ENCODE measurements around the gene DLK1. TPM values are rescaled to one million over a fixed set of nuclear protein-coding genes. Genes with fewer than 3 reads are reported as not detected.
A peak's percentile ranks its signal among the peaks of the same experiment; 100 is the strongest.

The DLK1 gene
- total RNA-seq, 1 donor = not detected

DNA sequence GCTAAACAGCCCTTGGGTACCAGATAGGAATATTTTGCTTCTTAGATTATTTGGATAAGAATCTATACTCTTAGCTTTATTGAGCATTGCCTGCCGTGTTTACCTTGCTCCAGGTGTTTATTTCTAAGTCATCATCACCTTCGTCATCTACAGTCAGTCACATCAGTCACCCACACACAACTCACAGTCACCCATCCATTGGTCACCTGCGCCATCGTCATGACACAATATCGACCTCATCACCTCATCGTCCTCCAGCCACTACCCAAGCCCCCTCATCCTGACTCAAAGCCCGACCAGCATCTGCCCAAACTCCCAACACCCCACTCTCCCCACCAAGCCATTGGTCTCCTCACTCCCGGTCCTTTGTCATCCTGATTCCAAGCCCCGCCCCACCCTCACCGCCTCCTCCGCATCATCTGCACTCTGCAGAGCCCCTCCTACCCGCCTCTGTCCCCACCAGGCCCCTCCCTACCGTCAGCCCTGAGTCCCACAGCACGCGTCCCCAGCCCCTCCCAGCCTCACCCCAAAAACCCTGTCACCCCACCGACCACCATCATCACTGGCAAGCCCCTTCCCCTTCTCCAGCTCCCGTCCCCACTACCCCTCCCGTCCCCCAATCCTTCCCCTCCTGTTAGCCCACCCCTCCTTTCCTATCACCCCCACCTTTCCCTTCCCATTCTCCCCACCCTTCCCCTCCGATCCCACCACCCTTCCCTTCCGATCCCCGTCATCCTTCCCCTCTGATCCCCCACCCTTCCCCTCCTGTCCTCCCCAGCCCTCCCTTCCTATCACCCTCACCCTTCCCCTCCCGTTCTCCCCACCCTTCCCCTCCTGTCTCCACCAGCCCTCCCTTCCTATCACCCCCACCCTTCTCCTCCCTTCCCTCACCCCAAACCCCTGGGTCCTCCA, 9.8 kb downstream of the DLK1 start:
- no peak overlapping the region for H2AFZ ChIP-seq (ENCODE audit: low read length)
- peak; percentile 80 for DNase-seq (ENCODE audit: insufficient read length, low spot score, missing footprints)
- peaks cover 11% of the 10 kb centered on the region for H3K27me3 ChIP-seq (ENCODE audit: insufficient read depth, low read length)
- H3K36me3 ChIP-seq (ENCODE audit: insufficient read depth, low read length) = no peaks in the 10 kb centered on the region
- H3K9me3 ChIP-seq (ENCODE audit: low read depth, low read length) = no peaks in the 10 kb centered on the region
- H3K4me2 ChIP-seq (ENCODE audit: insufficient read depth, low read length) = no peak overlapping the region
- H3K4me1 ChIP-seq (ENCODE audit: insufficient read depth, low read length) = no peaks in the 10 kb centered on the region
- no peak overlapping the region for H3K4me3 ChIP-seq (ENCODE audit: insufficient read depth, low read length)
- no peak overlapping the region for H3K27ac ChIP-seq (ENCODE audit: low read depth, low read length)
- TF ChIP-seq, protein P1, sequence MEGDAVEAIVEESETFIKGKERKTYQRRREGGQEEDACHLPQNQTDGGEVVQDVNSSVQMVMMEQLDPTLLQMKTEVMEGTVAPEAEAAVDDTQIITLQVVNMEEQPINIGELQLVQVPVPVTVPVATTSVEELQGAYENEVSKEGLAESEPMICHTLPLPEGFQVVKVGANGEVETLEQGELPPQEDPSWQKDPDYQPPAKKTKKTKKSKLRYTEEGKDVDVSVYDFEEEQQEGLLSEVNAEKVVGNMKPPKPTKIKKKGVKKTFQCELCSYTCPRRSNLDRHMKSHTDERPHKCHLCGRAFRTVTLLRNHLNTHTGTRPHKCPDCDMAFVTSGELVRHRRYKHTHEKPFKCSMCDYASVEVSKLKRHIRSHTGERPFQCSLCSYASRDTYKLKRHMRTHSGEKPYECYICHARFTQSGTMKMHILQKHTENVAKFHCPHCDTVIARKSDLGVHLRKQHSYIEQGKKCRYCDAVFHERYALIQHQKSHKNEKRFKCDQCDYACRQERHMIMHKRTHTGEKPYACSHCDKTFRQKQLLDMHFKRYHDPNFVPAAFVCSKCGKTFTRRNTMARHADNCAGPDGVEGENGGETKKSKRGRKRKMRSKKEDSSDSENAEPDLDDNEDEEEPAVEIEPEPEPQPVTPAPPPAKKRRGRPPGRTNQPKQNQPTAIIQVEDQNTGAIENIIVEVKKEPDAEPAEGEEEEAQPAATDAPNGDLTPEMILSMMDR (IDR thresholded peaks at IDR 0.05; ENCODE audit: extremely low read depth, low read depth, low read length) = no peak
- no peaks in the 10 kb centered on the region for H3K79me2 ChIP-seq (ENCODE audit: insufficient read depth, low read length)
- no peaks in the 10 kb centered on the region for H4K20me1 ChIP-seq (ENCODE audit: insufficient read depth, low read length)

DNA sequence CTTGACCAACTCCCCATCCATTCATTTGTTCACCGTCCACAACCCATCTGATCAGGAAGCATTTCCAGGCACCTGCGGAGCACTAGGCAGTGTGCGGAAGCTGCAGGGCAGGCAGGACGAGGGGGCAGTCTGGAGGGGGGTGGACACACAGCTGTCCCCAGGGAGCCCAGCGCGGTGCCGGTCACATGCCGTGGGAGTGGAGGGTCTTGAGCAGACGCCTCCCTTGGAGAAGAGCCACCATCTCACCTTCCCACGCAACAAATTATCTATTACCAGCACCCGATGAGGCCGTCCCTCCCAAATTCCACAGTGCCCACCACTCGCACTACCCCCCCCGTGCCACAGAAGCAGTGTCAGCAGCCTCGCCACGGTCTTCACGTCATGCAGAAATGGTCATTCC, 10.8 kb downstream of the DLK1 start:
- H3K9me3 ChIP-seq (ENCODE audit: low read depth, low read length) = no peaks in the 10 kb centered on the region
- TF ChIP-seq, protein P1 (IDR thresholded peaks at IDR 0.05; ENCODE audit: extremely low read depth, low read depth, low read length) = no peak
- H3K4me2 ChIP-seq (ENCODE audit: insufficient read depth, low read length) = no peak overlapping the region
- no peak overlapping the region for H2AFZ ChIP-seq (ENCODE audit: low read length)
- H3K27me3 ChIP-seq (ENCODE audit: insufficient read depth, low read length) = peaks cover 4% of the 10 kb centered on the region
- peak; percentile 48 for DNase-seq (ENCODE audit: insufficient read length, low spot score, missing footprints)
- no peak overlapping the region for H3K4me3 ChIP-seq (ENCODE audit: insufficient read depth, low read length)
- H3K27ac ChIP-seq (ENCODE audit: low read depth, low read length) = no peak overlapping the region
- H3K4me1 ChIP-seq (ENCODE audit: insufficient read depth, low read length) = no peaks in the 10 kb centered on the region
- H3K79me2 ChIP-seq (ENCODE audit: insufficient read depth, low read length) = no peaks in the 10 kb centered on the region
- no peaks in the 10 kb centered on the region for H4K20me1 ChIP-seq (ENCODE audit: insufficient read depth, low read length)
- no peaks in the 10 kb centered on the region for H3K36me3 ChIP-seq (ENCODE audit: insufficient read depth, low read length)

DNA sequence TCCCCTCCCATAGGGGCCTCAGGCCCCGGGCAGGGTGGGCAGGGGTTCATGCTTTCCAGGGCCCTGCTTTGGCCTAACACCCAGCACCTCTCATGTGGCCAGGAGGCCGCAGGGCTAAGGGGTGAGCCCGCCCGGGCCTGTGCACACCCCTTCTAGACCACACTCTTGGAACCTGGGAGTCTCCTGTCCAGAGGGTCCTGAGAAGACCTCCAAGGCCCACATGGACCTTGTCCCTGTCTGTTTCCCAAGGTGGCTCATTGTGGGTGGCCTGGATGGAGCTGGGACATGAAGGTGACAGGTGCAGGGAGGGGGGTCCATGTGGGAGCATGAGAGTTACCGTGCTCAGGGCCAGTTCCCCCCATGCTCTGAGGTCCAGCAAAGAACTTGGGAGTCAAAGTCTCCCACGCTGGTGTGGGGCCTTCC, 11.6 kb downstream of the DLK1 start:
- TF ChIP-seq, protein P1 (IDR thresholded peaks at IDR 0.05; ENCODE audit: extremely low read depth, low read depth, low read length) = no peak
- Histone ChIP-seq H3K36me3 (ENCODE audit: insufficient read depth, low read length) (no peaks in the 10 kb centered on the region), H3K79me2 (ENCODE audit: insufficient read depth, low read length) (no peaks in the 10 kb centered on the region), H3K4me2 (ENCODE audit: insufficient read depth, low read length) (no peak overlapping the region), H2AFZ (ENCODE audit: low read length) (no peak overlapping the region), H4K20me1 (ENCODE audit: insufficient read depth, low read length) (no peaks in the 10 kb centered on the region), H3K27me3 (ENCODE audit: insufficient read depth, low read length) (peaks cover 4% of the 10 kb centered on the region), H3K4me3 (ENCODE audit: insufficient read depth, low read length) (no peak overlapping the region), H3K9me3 (ENCODE audit: low read depth, low read length) (no peaks in the 10 kb centered on the region), H3K27ac (ENCODE audit: low read depth, low read length) (no peak overlapping the region), H3K4me1 (ENCODE audit: insufficient read depth, low read length) (no peaks in the 10 kb centered on the region)
- no peak for DNase-seq (ENCODE audit: insufficient read length, low spot score, missing footprints)

DNA sequence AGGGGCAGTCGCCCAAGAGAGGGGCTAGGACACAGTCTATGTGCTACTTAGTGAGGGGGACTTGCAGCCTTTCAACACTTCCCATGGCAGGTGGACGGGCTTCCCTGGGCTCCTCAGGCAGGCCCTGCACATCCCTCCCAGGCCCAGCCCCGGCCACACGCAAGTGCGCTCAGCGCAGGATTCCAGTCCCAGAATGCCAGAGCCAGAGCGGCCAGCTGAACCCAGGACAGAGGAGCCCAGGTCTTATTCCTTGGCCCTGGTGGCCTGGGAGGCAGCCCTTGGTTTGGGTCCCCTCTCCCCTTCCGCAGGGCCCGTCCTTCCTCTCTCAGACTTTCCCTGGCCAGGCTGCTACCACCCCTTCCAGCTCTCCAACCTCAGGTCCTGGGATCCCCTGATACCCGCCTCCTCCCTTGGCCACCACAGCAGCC, 12.0 kb downstream of the DLK1 start:
- Histone ChIP-seq H3K4me3 (ENCODE audit: insufficient read depth, low read length) (no peak overlapping the region), H3K4me2 (ENCODE audit: insufficient read depth, low read length) (no peak overlapping the region), H3K4me1 (ENCODE audit: insufficient read depth, low read length) (no peaks in the 10 kb centered on the region), H4K20me1 (ENCODE audit: insufficient read depth, low read length) (no peaks in the 10 kb centered on the region), H3K9me3 (ENCODE audit: low read depth, low read length) (no peaks in the 10 kb centered on the region), H3K79me2 (ENCODE audit: insufficient read depth, low read length) (no peaks in the 10 kb centered on the region), H3K27me3 (ENCODE audit: insufficient read depth, low read length) (peaks cover 4% of the 10 kb centered on the region), H2AFZ (ENCODE audit: low read length) (no peak overlapping the region), H3K27ac (ENCODE audit: low read depth, low read length) (no peak overlapping the region), H3K36me3 (ENCODE audit: insufficient read depth, low read length) (no peaks in the 10 kb centered on the region)
- DNase-seq (ENCODE audit: insufficient read length, low spot score, missing footprints) = peak; percentile 58
- TF ChIP-seq, protein P1 (IDR thresholded peaks at IDR 0.05; ENCODE audit: extremely low read depth, low read depth, low read length) = no peak

Measured in osteoblast (primary cell).